Measurements from ENCODE around the gene BCAS3.
"Not testable (repeated sequence)": the region's sequence is repeated elsewhere in the genome, so short reads cannot be mapped to it uniquely, and the experiment has no call there.

BCAS3 gene

DNA sequence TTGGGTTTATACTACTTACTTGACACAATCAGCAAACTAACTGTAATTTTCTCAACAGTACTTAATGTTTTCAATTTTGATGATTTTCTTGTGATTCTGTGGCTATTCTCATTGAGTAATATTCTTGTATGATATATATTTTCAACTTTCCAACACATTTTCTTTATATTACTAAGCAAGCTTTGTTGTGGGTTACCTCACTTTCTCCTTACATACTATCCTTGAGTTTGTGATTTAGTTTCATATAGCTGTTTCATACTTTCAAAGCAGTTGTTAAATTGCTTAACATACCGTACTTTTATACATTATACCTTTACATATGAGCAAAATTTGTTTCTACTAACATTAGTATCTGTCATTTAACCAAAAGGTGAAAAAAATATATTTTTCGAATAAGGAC, 197.1 kb downstream of the BCAS3 start:
- no peak overlapping the region for H2AK5ac ChIP-seq (ENCODE audit: low read length)
- no peak overlapping the region for H3K4me3 ChIP-seq (ENCODE audit: low read depth, low read length)
- DNase-seq: no peak

DNA sequence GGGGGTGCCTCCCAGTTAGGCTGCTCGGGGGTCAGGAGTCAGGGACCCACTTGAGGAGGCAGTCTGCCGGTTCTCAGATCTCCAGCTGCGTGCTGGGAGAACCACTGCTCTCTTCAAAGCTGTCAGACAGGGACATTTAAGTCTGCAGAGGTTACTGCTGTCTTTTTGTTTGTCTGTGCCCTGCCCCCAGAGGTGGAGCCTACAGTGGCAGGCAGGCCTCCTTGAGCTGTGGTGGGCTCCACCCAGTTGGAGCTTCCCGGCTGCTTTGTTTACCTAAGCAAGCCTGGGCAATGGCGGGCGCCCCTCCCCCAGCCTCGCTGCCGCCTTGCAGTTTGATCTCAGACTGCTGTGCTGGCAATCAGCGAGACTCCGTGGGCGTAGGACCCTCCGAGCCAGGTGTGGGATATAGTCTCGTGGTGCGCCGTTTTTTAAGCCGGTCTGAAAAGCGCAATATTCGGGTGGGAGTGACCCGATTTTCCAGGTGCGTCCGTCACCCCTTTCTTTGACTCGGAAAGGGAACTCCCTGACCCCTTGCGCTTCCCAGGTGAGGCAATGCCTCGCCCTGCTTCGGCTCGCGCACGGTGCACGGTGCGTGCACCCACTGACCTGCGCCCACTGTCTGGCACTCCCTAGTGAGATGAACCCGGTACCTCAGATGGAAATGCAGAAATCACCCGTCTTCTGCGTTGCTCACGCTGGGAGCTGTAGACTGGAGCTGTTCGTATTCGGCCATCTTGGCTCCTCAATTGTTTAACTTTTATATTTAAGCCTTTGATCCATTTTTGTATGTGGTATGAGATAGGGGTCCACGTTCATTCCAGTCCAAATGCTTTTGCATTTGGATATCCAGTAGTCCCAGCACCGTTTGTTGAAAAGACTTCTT, 209.3 kb downstream of the BCAS3 start:
- H2BK5ac ChIP-seq (ENCODE audit: low read depth, low read length, poor library complexity); H3K4ac ChIP-seq (ENCODE audit: low read depth, low read length); H3K27ac ChIP-seq (ENCODE audit: low read depth, low read length); H3K14ac ChIP-seq (ENCODE audit: low read length); H4K91ac ChIP-seq (ENCODE audit: low read depth, low read length); H2BK12ac ChIP-seq (ENCODE audit: low read length); H3K79me2 ChIP-seq (ENCODE audit: control insufficient read depth, insufficient read depth, low read length, poor library complexity); H3K27me3 ChIP-seq (ENCODE audit: insufficient read depth, low read length); H3K4me1 ChIP-seq (ENCODE audit: control insufficient read depth in 1 of 2, insufficient read depth in 2 of 2, low read length in 2 of 2); H3K36me3 ChIP-seq (ENCODE audit: control insufficient read depth in 1 of 2, insufficient read depth in 2 of 2, low read length in 2 of 2); H4K8ac ChIP-seq (ENCODE audit: low read depth, low read length); H2AK5ac ChIP-seq (ENCODE audit: low read length); H2BK120ac ChIP-seq (ENCODE audit: insufficient read depth, low read length, poor library complexity); H3K9me3 ChIP-seq (ENCODE audit: insufficient read depth, low read depth, low read length); H3K23ac ChIP-seq (ENCODE audit: low read length); H3K79me1 ChIP-seq (ENCODE audit: low read length); H3K18ac ChIP-seq (ENCODE audit: low read length); H3K4me3 ChIP-seq (ENCODE audit: low read depth, low read length); H3K9ac ChIP-seq (ENCODE audit: low read length); H2AFZ ChIP-seq (ENCODE audit: insufficient read depth, low read length, poor library complexity): not testable (repeated sequence)
- no CpG with 5 or more reads among the region's 39 CpGs for WGBS (ENCODE audit: extremely low coverage, insufficient coverage, insufficient read length)
- peak overlapping the region; percentile 18 for H4K12ac ChIP-seq (ENCODE audit: low read depth, low read length)
- H3K4me2 ChIP-seq (ENCODE audit: low read length): peak overlapping the region; percentile 49
- peak in 1 of 2 donors; percentile 16 for DNase-seq

More for the DNA sequence above, 197.1 kb downstream of the BCAS3 start:
- no peaks in the 10 kb centered on the region for H3K79me1 ChIP-seq (ENCODE audit: low read length)
- no peak overlapping the region for H2AFZ ChIP-seq (ENCODE audit: insufficient read depth, low read length, poor library complexity)
- H3K27ac ChIP-seq (ENCODE audit: low read depth, low read length): no peak overlapping the region
- no peak overlapping the region for H4K8ac ChIP-seq (ENCODE audit: low read depth, low read length)
- H4K91ac ChIP-seq (ENCODE audit: low read depth, low read length): no peak overlapping the region
- H3K14ac ChIP-seq (ENCODE audit: low read length): no peak overlapping the region
- no peaks in the 10 kb centered on the region for H3K79me2 ChIP-seq (ENCODE audit: control insufficient read depth, insufficient read depth, low read length, poor library complexity)
- no CpG with 5 or more reads among the region's 2 CpGs for WGBS (ENCODE audit: extremely low coverage, insufficient coverage, insufficient read length)
- H2BK120ac ChIP-seq (ENCODE audit: insufficient read depth, low read length, poor library complexity): no peak overlapping the region
- H3K4me1 ChIP-seq (ENCODE audit: control insufficient read depth in 1 of 2, insufficient read depth in 2 of 2, low read length in 2 of 2): no peaks in the 10 kb centered on the region
- no peak overlapping the region for H4K12ac ChIP-seq (ENCODE audit: low read depth, low read length)
- no peak overlapping the region for H3K4ac ChIP-seq (ENCODE audit: low read depth, low read length)
- H2BK12ac ChIP-seq (ENCODE audit: low read length): no peak overlapping the region
- H3K4me2 ChIP-seq (ENCODE audit: low read length): no peak overlapping the region
- H2BK5ac ChIP-seq (ENCODE audit: low read depth, low read length, poor library complexity): no peak overlapping the region
- H3K9ac ChIP-seq (ENCODE audit: low read length): no peak overlapping the region
- H3K36me3 ChIP-seq (ENCODE audit: control insufficient read depth in 1 of 2, insufficient read depth in 2 of 2, low read length in 2 of 2): no peaks in the 10 kb centered on the region
- H3K18ac ChIP-seq (ENCODE audit: low read length): no peak overlapping the region
- H3K23ac ChIP-seq (ENCODE audit: low read length): no peak overlapping the region
- no peaks in the 10 kb centered on the region for H3K9me3 ChIP-seq (ENCODE audit: insufficient read depth, low read depth, low read length)
- H3K27me3 ChIP-seq (ENCODE audit: insufficient read depth, low read length): no peaks in the 10 kb centered on the region

DNA sequence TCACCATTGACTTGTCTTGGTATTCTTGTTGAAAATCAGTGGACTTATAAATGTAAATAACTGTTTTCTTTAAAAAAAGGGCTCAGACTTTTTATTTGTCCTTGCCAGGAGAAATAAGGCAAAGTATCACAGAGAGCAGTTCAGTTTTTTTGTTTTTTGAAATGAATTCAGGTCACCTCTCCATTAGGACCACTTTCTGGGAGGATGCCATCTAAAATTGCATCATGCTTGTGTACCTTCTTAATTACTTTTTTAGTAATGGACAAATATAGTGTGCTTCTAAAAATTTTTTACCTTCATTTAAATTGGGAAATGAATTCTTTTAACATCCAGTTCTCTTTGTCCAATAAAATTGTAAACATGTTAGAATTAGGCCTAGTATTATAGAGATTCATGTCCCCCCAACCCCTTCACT, 210.0 kb downstream of the BCAS3 start:
- H3K36me3 ChIP-seq (ENCODE audit: control insufficient read depth in 1 of 2, insufficient read depth in 2 of 2, low read length in 2 of 2): no peaks in the 10 kb centered on the region
- H4K12ac ChIP-seq (ENCODE audit: low read depth, low read length): no peak overlapping the region
- H3K4me1 ChIP-seq (ENCODE audit: control insufficient read depth in 1 of 2, insufficient read depth in 2 of 2, low read length in 2 of 2): no peaks in the 10 kb centered on the region
- H3K4ac ChIP-seq (ENCODE audit: low read depth, low read length): no peak overlapping the region
- H4K8ac ChIP-seq (ENCODE audit: low read depth, low read length): no peak overlapping the region
- no peak overlapping the region for H3K9ac ChIP-seq (ENCODE audit: low read length)
- no peaks in the 10 kb centered on the region for H3K79me2 ChIP-seq (ENCODE audit: control insufficient read depth, insufficient read depth, low read length, poor library complexity)
- no peak overlapping the region for H2BK12ac ChIP-seq (ENCODE audit: low read length)
- no peak overlapping the region for H3K18ac ChIP-seq (ENCODE audit: low read length)
- H2BK120ac ChIP-seq (ENCODE audit: insufficient read depth, low read length, poor library complexity): no peak overlapping the region
- H2AFZ ChIP-seq (ENCODE audit: insufficient read depth, low read length, poor library complexity): no peak overlapping the region
- H3K23ac ChIP-seq (ENCODE audit: low read length): no peak overlapping the region
- no peak for DNase-seq
- H3K27ac ChIP-seq (ENCODE audit: low read depth, low read length): no peak overlapping the region
- H2AK5ac ChIP-seq (ENCODE audit: low read length): no peak overlapping the region
- no peak overlapping the region for H3K14ac ChIP-seq (ENCODE audit: low read length)
- no peaks in the 10 kb centered on the region for H3K79me1 ChIP-seq (ENCODE audit: low read length)
- no peaks in the 10 kb centered on the region for H3K27me3 ChIP-seq (ENCODE audit: insufficient read depth, low read length)
- H3K4me2 ChIP-seq (ENCODE audit: low read length): peak overlapping the region; percentile 49
- H2BK5ac ChIP-seq (ENCODE audit: low read depth, low read length, poor library complexity): no peak overlapping the region
- H4K91ac ChIP-seq (ENCODE audit: low read depth, low read length): no peak overlapping the region
- no peaks in the 10 kb centered on the region for H3K9me3 ChIP-seq (ENCODE audit: insufficient read depth, low read depth, low read length)
- H3K4me3 ChIP-seq (ENCODE audit: low read depth, low read length): no peak overlapping the region

DNA sequence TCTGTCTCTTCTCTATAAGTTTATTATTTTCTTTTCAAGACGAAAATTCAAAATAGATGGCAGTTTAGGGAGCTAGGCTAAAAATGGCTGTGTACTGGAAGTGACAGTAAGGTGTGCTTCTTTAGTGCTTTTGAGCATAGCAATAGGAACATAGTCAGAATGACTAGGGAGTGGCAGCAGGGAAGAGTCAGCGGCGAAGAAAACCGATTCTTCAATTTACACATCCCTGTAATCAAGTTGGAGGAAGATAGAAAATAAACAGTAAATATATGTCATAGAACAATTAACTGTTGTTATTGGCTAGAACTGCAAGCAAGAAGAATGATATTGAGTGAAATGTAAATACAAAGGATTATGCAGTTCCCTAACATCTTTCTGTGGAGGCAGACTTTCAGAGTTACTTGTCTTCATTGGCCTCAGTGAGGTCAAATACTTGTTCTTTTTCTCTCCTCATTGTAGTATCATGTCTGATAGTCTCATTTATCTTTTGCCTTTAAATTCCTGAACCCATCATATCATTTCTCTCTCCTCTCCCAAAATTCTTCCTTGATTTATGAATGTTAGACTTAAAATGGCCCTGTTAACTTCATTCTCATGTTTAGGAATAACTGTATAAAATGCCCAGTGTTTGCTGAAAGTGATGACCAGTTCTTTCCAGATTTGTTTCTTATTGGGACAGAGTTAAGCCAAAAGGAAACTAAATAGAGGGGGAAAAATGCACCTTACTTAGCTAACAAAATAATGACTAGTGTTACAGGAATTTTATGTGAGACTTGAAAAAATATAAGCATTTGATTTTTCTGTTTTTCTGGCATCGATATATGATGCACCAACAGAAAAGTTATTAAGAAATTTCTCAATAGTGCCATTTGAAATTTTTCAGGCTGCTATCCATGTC, 211.4 kb downstream of the BCAS3 start:
- WGBS (ENCODE audit: extremely low coverage, insufficient coverage, insufficient read length): no CpG with 5 or more reads among the region's 5 CpGs

More for the DNA sequence above, 211.4 kb downstream of the BCAS3 start:
- no peaks in the 10 kb centered on the region for H3K79me2 ChIP-seq (ENCODE audit: control insufficient read depth, insufficient read depth, low read length, poor library complexity)
- H3K14ac ChIP-seq (ENCODE audit: low read length): no peak overlapping the region
- H3K27ac ChIP-seq (ENCODE audit: low read depth, low read length): no peak overlapping the region
- H3K27me3 ChIP-seq (ENCODE audit: insufficient read depth, low read length): no peaks in the 10 kb centered on the region
- H3K4me2 ChIP-seq (ENCODE audit: low read length): no peak overlapping the region
- no peak overlapping the region for H3K23ac ChIP-seq (ENCODE audit: low read length)
- H3K79me1 ChIP-seq (ENCODE audit: low read length): no peaks in the 10 kb centered on the region
- no peaks in the 10 kb centered on the region for H3K9me3 ChIP-seq (ENCODE audit: insufficient read depth, low read depth, low read length)
- no peak overlapping the region for H2AK5ac ChIP-seq (ENCODE audit: low read length)
- H2BK12ac ChIP-seq (ENCODE audit: low read length): no peak overlapping the region
- no peaks in the 10 kb centered on the region for H3K36me3 ChIP-seq (ENCODE audit: control insufficient read depth in 1 of 2, insufficient read depth in 2 of 2, low read length in 2 of 2)
- no peak overlapping the region for H4K91ac ChIP-seq (ENCODE audit: low read depth, low read length)
- H2BK120ac ChIP-seq (ENCODE audit: insufficient read depth, low read length, poor library complexity): no peak overlapping the region
- no peak overlapping the region for H3K4me3 ChIP-seq (ENCODE audit: low read depth, low read length)
- no peak overlapping the region for H3K9ac ChIP-seq (ENCODE audit: low read length)
- H3K4me1 ChIP-seq (ENCODE audit: control insufficient read depth in 1 of 2, insufficient read depth in 2 of 2, low read length in 2 of 2): no peaks in the 10 kb centered on the region
- no peak overlapping the region for H4K12ac ChIP-seq (ENCODE audit: low read depth, low read length)
- no peak overlapping the region for H4K8ac ChIP-seq (ENCODE audit: low read depth, low read length)
- no peak overlapping the region for H2BK5ac ChIP-seq (ENCODE audit: low read depth, low read length, poor library complexity)
- DNase-seq: no peak
- no peak overlapping the region for H3K18ac ChIP-seq (ENCODE audit: low read length)
- no peak overlapping the region for H2AFZ ChIP-seq (ENCODE audit: insufficient read depth, low read length, poor library complexity)
- H3K4ac ChIP-seq (ENCODE audit: low read depth, low read length): no peak overlapping the region
